Vagina (tissue), 2 donors: ENCODE results near the gene FEZF1.

Experiments used
- CTCF ChIP-seq, 3 experiments: fragments of 450-650 bp in 2 of 3; fragments of 200-600 bp in 1 of 3; sonication (generic) in 1 of 3; IDR thresholded peaks; one replicate each; pipeline ENCODE4 v1.5.1; 2017 to 2019; ENCODE audit warnings: antibody characterized with exemption in 3 of 3, mild to moderate bottlenecking in 2 of 3, moderate library complexity in 2 of 3
- POLR2AphosphoS5 ChIP-seq, 2 donors: sonication (generic); formaldehyde crosslinking; IDR thresholded peaks; one replicate each; pipeline ENCODE4 v1.9.0; 2017; ENCODE audit warnings: antibody characterized with exemption in 2 of 2, mild to moderate bottlenecking in 2 of 2, low read depth in 1 of 2; ENCODE audit not compliant: insufficient read depth in 1 of 2

- no peak for TF ChIP-seq CTCF (IDR thresholded peaks at IDR 0.05)
- TF ChIP-seq POLR2AphosphoS5 (IDR thresholded peaks at IDR 0.05; ENCODE audit: insufficient read depth in 1 of 2, low read depth in 1 of 2), result no peak
Observed at GRCh38 chr7:122261442-122261841, 43.1 kb downstream of the FEZF1 start.
